Measurements from ENCODE around the gene PIEZO2.

The PIEZO2 gene

DNA sequence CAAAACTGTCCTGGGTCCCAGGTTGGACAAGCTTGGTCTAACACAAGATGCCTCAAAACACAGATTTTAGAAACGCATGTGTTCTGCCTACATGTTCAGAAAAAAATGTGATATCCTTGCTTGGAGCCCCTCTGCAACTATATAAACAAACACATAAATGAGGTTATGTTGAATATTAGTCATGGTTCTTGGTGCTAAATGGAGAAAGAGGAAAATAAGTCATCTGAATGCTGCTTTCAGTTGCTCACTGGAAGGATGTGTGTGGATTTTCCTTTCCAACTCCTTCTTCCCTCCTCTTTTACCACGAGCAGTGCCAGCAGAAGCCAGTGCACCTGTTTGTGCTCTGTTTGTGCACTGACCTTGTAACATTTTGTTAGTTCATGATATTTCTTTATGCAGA, 85.3 kb downstream of the PIEZO2 start:
- no peak for DNase-seq (ENCODE audit: low read depth)

- no peak for DNase-seq (ENCODE audit: low read depth)
Observed at GRCh38 chr18:11055721-11056120, 93.6 kb downstream of the PIEZO2 start.

DNA sequence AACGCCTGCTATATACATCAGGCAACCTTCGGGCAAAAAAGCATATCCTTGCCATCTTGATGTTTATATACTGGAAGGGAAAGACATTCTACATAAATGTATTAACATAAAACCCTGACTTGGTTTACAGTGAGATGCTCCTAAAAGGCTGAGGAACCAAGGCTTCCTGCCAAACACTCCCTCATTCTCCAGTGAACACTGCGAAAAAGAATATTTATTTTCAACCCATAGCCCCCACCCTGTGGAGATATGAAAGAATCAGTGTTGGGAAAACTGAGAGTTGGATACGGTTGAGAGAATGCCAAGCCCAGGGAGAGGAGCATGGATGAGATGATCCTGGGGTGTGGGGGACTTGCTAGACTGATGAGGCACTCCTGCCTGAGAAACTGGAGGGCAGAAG, 94.9 kb downstream of the PIEZO2 start:
- DNase-seq (ENCODE audit: low read depth): no peak

DNA sequence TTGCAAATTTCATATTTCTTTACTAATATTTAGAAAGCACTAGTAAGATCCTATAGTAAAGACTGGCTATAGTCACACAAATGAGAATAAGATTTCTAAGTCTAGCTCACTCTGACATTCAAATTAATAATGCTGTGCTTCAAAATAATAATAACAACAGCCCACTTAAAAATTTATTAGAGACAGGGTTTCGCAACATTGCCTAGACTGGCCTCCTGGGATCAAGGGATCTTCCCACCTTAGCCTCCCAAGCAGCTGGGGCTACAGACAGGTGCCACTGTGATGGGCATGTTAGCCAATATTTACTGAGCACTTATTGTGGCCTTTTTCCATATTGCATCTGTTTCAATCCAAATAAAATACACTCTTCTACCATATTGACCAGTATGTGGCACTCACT, 96.1 kb downstream of the PIEZO2 start:
- DNase-seq (ENCODE audit: low read depth): no peak

DNA sequence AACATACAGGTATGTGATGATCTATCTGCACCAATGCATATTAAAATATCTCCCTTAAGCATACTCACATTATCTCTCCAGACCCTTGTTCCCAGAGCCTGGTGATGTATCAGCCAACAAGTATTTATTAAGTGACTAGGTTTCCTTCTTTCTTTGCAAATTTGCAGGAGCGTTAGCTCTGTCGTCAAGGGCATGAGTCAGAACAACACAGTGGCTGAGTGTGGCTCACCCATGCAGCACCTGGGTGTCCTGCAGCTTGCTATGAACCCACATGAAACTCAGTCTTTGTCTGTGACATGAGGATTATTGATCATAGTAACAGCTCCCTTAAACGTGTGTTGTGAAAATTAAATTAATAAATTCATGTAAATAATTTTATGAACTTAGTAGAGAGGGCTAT, 96.6 kb downstream of the PIEZO2 start:
- no peak for DNase-seq (ENCODE audit: low read depth)

- no peak for DNase-seq (ENCODE audit: low read depth)
Observed at GRCh38 chr18:11051462-11051861, 97.9 kb downstream of the PIEZO2 start.

DNA sequence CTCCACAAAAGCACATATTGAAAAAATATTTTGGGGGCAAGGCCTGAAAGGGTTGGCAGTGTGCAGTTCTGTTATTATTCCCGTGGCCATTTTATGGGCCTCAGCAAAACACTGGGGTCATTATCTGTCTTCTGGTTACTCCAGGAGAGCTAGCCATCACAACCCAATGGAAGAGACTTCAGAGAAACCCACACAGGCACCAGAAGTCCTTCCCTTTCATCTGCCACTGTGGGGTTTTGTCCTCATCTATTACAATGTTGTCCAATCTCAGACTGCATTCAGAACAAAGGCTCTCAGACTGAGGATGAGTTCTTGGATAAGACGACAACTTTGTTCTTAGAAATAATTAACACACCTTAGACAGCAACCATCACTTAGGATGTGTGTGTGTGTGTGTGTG, 98.4 kb downstream of the PIEZO2 start:
- no peak for DNase-seq (ENCODE audit: low read depth)

DNA sequence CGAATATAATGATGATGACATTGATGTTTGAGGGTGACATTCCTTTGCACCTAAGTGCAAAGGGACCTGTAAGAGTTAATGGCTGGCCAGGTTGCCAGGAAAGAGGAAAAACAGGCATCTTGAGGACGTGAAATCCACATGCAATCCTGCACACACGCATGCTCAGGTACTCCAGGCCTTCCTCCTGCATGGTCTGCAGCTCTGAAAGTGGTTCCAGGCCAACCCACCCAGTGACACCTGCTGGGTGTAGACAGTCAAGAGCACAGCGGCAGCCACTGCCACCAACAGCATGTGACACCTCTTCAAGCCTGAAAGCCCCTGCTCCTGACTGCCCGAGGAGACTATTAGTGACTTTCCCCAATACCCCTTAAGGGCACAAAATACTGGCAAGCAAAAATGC, 101.6 kb downstream of the PIEZO2 start:
- DNase-seq (ENCODE audit: low read depth): no peak

DNA sequence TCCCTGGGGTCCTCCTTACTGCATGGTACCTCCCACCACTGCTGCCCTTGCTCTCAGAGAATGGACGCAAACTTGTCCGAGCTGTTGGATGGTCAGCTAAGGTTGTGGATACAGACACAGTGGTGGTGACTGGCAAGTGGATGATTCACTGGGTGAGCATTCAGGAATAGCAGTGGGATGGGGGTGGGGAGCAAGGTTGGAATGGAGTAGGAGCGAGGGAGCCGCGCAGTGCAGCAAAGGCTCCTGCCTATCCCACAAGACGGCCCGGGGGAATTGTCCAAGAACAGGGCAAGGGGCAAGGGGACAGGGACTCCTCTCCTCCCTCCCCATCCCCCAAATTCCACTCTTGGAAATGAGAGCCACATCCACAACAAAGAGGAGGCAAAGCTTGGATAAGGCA, 102.2 kb downstream of the PIEZO2 start:
- no peak for DNase-seq (ENCODE audit: low read depth)

GRCh38 chr18:11046140-11046539, 103.2 kb downstream of the PIEZO2 start:
- DNase-seq (ENCODE audit: low read depth): no peak

DNA sequence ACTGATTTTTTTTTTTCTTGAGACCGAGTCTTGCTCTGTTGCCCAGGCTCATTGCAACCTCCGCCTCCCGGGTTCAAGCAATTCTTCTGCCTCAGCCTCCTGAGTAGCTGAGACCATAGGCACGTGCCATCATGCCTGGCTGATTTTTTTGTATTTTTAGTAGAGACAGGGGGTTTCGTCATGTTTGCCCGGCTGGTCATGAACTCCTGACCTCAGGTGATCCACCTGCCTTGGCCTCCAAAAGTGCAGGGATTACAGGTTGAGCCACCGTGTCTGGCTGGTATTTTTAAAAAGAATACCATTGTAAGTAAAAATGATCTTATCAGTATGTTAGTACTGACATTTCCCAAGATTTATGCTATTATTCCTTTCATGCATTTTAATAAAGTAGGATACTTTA, 105.7 kb downstream of the PIEZO2 start:
- DNase-seq (ENCODE audit: low read depth): no peak

DNA sequence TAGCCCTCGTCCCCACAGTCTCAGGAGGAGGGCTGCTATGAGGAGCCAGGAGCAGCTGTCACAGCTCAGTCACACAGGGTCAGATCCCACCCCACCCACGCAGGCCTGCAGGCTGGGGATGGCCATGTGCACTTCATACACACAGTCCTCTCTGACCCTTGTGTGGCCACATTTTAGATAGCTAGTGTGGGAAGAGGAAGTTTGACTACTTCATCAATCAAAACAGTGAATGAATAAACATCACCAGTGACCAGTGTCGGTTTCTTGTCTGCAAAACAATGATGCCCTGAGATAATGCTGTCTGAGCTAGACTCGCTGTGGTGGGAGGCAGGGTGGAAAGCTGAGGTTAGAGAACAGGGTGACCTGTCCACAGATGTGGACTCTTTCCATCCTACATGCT, 107.1 kb downstream of the PIEZO2 start:
- DNase-seq (ENCODE audit: low read depth): no peak

- DNase-seq (ENCODE audit: low read depth): peak; percentile 1
Observed at GRCh38 chr18:11040823-11041656, 108.3 kb downstream of the PIEZO2 start.

DNA sequence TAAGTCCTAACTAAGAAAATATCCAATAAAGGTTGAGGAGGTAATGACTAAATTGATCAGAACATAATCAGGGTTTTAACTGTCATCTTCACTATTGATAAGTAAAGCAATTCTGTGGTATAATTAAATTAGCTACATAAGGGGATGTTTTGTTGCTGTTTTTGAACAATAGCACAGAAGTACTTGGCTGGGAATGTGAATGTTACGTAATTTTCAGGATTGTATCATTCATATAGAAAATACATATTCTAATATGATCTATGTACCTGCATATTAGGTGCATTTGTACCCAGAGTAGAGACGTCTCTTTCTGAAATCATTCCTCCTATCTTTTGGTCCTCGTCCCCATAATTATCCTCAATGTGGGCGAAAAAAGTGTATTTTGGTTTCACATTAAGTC, 109.0 kb downstream of the PIEZO2 start:
- no peak for DNase-seq (ENCODE audit: low read depth)

DNA sequence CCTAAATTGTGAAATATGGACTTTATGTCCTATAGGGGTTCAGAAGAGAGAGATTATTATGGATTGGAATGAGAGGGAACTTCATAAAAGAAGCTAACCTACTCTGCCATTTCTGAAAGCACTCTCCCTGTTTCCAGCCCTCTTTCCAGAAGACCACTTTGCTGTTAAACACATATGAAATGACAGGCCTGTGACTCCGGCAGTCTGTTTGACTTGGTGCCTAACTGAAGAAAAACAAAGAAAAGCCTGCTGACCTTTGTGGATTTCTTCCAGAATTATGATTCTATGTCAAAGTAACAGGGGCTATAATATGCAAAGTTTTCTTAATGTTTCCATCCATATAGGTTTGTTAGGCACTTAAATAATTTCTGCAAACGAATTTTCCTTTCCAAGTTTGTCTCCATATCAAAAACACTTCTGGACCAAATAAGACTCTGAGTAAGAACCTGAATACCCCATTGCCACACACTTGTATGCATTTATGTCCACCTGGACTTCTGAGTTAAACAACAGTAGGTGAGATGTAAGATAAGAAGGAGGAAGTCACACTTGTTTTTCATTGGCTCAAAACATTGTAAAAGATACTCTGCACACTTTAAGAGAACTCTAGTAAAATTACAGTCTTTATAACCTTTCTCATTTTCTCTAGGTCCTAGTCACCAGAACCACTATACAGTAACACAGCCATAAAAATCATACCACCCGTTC, 111.7 kb downstream of the PIEZO2 start:
- DNase-seq (ENCODE audit: low read depth): no peak

GRCh38 chr18:11035814-11036495, 113.4 kb downstream of the PIEZO2 start:
- DNase-seq (ENCODE audit: low read depth): no peak

DNA sequence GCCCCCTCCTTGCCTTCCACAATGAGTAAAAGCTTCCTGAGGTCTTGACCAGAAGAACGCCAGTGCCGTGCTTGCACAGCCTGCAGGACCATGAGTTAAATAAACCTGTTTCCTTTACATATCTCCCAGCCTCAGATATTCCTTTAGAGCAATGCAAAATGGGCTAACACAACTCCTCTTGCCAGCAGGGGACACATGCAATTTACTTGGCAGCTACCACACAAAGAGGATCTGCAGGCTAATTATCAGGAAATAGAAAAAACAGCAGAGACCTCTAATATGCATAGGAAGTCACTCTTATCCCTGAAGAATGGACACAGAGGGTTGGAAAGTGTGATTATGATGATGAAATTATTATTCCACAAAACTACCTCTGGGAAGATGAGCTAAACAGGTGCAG, 114.0 kb downstream of the PIEZO2 start:
- no peak for DNase-seq (ENCODE audit: low read depth)

GRCh38 chr18:11034884-11035283, 114.5 kb downstream of the PIEZO2 start:
- DNase-seq (ENCODE audit: low read depth): no peak

DNA sequence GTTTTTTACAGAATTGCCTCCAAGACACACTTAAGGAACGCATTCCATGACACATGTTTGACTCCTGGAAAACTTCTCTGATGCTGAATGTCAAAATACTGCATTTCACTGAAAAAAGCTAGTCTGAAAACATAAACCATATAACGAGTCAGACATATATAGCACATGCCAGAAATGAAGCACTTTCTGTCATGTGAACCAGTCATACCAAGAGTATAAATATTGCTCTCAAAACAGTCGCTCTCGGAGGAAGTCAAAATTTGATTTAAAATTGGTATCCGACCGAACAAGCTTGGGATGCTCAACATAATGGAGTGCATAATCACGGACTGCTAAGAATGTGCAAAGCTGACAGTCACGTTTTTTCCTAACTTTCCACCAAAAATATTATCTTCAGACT, 115.9 kb downstream of the PIEZO2 start:
- no peak for DNase-seq (ENCODE audit: low read depth)

- DNase-seq (ENCODE audit: low read depth): no peak
Observed at GRCh38 chr18:11031966-11032365, 117.4 kb downstream of the PIEZO2 start.

DNA sequence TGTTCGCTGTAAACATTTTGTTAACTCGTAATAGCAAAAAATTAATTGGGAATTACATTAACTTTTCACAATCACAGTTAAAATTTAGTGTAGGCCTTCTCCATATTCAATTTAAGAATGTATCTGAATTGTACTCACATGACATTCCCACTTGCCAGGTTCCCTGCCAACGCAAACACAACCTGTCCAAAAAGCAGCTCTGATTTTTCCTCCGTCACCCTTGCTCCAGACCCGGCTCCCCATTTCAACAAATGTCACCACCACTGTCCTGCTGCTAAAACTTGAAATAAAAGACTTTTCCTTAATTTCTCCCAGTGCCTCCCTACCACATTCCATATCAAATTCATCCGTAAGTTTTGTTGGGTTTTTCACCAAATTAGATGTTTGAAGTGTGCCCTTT, 120.3 kb downstream of the PIEZO2 start:
- no peak for DNase-seq (ENCODE audit: low read depth)

DNA sequence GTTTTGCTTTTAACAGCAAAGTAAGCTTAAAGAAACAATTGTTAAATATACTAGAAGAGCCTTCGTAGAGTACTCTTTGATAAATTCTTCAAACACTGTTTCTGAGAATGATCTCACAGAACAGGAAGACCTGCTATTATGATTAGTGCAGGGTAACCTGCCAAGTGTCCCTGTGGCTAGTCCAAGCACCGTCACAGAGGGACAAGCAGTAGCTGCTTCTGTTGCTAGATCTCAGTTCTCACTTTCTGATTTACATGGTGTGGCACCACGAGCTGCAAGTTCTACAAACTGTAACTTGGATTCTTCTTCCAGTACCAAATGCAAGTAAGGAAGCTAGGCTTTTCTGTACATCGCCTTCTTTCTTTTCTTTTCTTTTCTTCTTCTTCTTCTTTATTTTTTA, 121.5 kb downstream of the PIEZO2 start:
- no peak for DNase-seq (ENCODE audit: low read depth)

DNA sequence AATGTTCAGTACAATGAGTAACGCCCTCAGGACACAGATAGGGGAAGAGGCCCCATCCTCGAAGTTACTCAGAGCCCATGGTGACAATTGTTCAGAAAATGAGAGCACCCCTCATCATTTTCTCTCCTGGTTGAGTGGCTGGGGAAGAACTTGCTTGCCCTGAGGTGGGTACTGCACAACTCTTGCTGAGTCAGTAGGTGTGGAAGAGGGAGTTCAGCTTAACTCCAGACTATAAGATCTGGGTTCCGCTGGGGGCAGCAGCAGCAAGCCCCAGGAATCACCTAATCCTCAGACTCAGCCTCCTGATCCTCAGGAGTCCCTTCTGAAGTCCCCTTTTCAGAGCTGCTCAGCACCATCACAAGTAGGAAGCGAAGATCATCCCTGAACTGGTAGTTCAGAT, 123.7 kb downstream of the PIEZO2 start:
- DNase-seq (ENCODE audit: low read depth): no peak

Measured in stimulated activated CD8-positive, alpha-beta memory T cell treated with anti-CD3 and anti-CD28 coated beads, Interleukin-15, amount 100 ng/mL, for 1 hour (primary cell).